B cell (primary cell): ENCODE data around the gene PTPN1.

Experiments
- CTCF ChIP-seq: fragments of 200-600 bp; IDR thresholded peaks from one replicate; pipeline ENCODE4 v1.8.0; 2022; ENCODE audit warnings: antibody characterized with exemption, mild to moderate bottlenecking
- EZH2 ChIP-seq: IDR thresholded peaks from 2 replicates; pipeline ENCODE4 v1.6.1; 2012; ENCODE audit warnings: borderline replicate concordance, low read depth, mild to moderate bottlenecking, moderate library complexity, low read length; ENCODE audit not compliant: insufficient read depth, poor library complexity, severe bottlenecking

- TF ChIP-seq CTCF = no peak
- TF ChIP-seq EZH2 = no peak
These were observed 21.9 kb upstream of the PTPN1 start for GRCh38 chr20:50488236-50488806.
